ENCODE data around the gene CREB3L2.

CREB3L2 gene

GRCh38 chr7:137878333-137878961 lies 123.4 kb downstream of the CREB3L2 start:
- DNase-seq (ENCODE audit: low read depth in 2 of 2, low spot score in 1 of 2) = no peak

GRCh38 chr7:137877027-137877675 lies 124.7 kb downstream of the CREB3L2 start:
- no peak for DNase-seq (ENCODE audit: low read depth in 2 of 2, low spot score in 1 of 2)

GRCh38 chr7:137875746-137876145 lies 126.1 kb downstream of the CREB3L2 start:
- DNase-seq (ENCODE audit: low read depth in 2 of 2, low spot score in 1 of 2) = no peak

- no peak for DNase-seq (ENCODE audit: low read depth in 2 of 2, low spot score in 1 of 2)
Observed at GRCh38 chr7:137873979-137874777, 127.7 kb downstream of the CREB3L2 start.

GRCh38 chr7:137873524-137873923 lies 128.4 kb downstream of the CREB3L2 start:
- no peak for DNase-seq (ENCODE audit: low read depth in 2 of 2, low spot score in 1 of 2)

GRCh38 chr7:137871170-137871915 lies 130.5 kb downstream of the CREB3L2 start:
- DNase-seq (ENCODE audit: low read depth in 2 of 2, low spot score in 1 of 2) = no peak

GRCh38 chr7:137870684-137871083 lies 131.2 kb downstream of the CREB3L2 start:
- no peak for DNase-seq (ENCODE audit: low read depth in 2 of 2, low spot score in 1 of 2)

- no peak for DNase-seq (ENCODE audit: low read depth in 2 of 2, low spot score in 1 of 2)
Observed at GRCh38 chr7:137870078-137870477, 131.8 kb downstream of the CREB3L2 start.

- no peak for DNase-seq (ENCODE audit: low read depth in 2 of 2, low spot score in 1 of 2)
Observed at GRCh38 chr7:137869260-137869659, 132.6 kb downstream of the CREB3L2 start.

GRCh38 chr7:137867289-137867688 lies 134.6 kb downstream of the CREB3L2 start:
- DNase-seq (ENCODE audit: low read depth in 2 of 2, low spot score in 1 of 2) = no peak

- DNase-seq (ENCODE audit: low read depth in 2 of 2, low spot score in 1 of 2) = no peak
Observed at GRCh38 chr7:137865764-137866163, 136.1 kb downstream of the CREB3L2 start.

- no peak for DNase-seq (ENCODE audit: low read depth in 2 of 2, low spot score in 1 of 2)
Observed at GRCh38 chr7:137862964-137863363, 138.9 kb downstream of the CREB3L2 start.

- no peak for DNase-seq (ENCODE audit: low read depth in 2 of 2, low spot score in 1 of 2)
Observed at GRCh38 chr7:137862358-137862757, 139.5 kb downstream of the CREB3L2 start.

- no peak for DNase-seq (ENCODE audit: low read depth in 2 of 2, low spot score in 1 of 2)
Observed at GRCh38 chr7:137860542-137860941, 141.3 kb downstream of the CREB3L2 start.

GRCh38 chr7:137853053-137853452 lies 148.8 kb downstream of the CREB3L2 start:
- DNase-seq (ENCODE audit: low read depth in 2 of 2, low spot score in 1 of 2) = no peak

GRCh38 chr7:137852108-137852507 lies 149.8 kb downstream of the CREB3L2 start:
- DNase-seq (ENCODE audit: low read depth in 2 of 2, low spot score in 1 of 2) = no peak

- DNase-seq (ENCODE audit: low read depth in 2 of 2, low spot score in 1 of 2) = no peak
Observed at GRCh38 chr7:137850972-137851945, 150.6 kb downstream of the CREB3L2 start.

- DNase-seq (ENCODE audit: low read depth in 2 of 2, low spot score in 1 of 2) = no peak
Observed at GRCh38 chr7:137850571-137850970, 151.3 kb downstream of the CREB3L2 start.

- no peak for DNase-seq (ENCODE audit: low read depth in 2 of 2, low spot score in 1 of 2)
Observed at GRCh38 chr7:137848095-137848494, 153.8 kb downstream of the CREB3L2 start.

GRCh38 chr7:137847568-137848050 lies 154.3 kb downstream of the CREB3L2 start:
- DNase-seq (ENCODE audit: low read depth in 2 of 2, low spot score in 1 of 2) = no peak

All from stimulated activated CD8-positive, alpha-beta memory T cell treated with anti-CD3 and anti-CD28 coated beads, Interleukin-4, amount 100 ng/mL, for 1 hour (primary cell).